Prostate gland (tissue), 2 donors: ENCODE measurements around the gene TBCK. TPM values are rescaled to one million over a fixed set of nuclear protein-coding genes. Genes with fewer than 3 reads are reported as not detected.

Experiments used
- DNase-seq: peaks from one replicate; pipeline ENCODE4 v3.0.0-alpha.2; 2019; ENCODE audit warnings: low spot score
- H3K27ac ChIP-seq, 2 donors: fragments of 200-600 bp; sonication (generic); 2 replicates each; pipeline ENCODE4 v1.5.1; 2017 to 2019
- H3K27me3 ChIP-seq: fragments of 200-600 bp; sonication (generic); replicated peaks from 2 replicates; pipeline ENCODE4 v1.5.1; 2019; ENCODE audit not compliant: insufficient read depth
- H3K36me3 ChIP-seq, 2 donors: fragments of 200-600 bp; sonication (generic); 1 replicate in 1 of 2; 2 replicates in 1 of 2; pipeline versions ENCODE4 v1.5.1 to v1.8.1; 2017 to 2019
- H3K4me1 ChIP-seq: fragments of 200-600 bp; sonication (generic); replicated peaks from 2 replicates; pipeline ENCODE4 v1.5.1; 2019
- H3K4me3 ChIP-seq, 2 donors: fragments of 200-600 bp; sonication (generic); 2 replicates each; pipeline ENCODE4 v1.5.1; 2017 to 2019
- H3K9me3 ChIP-seq: fragments of 200-600 bp; sonication (generic); 2 replicates; pipeline ENCODE4 v1.5.1; 2017
- CTCF ChIP-seq, 4 experiments: fragments of 200-600 bp in 2 of 4; fragments of 450-650 bp in 2 of 4; sonication (generic) in 2 of 4; IDR thresholded peaks; 1 replicate in 3 of 4; 2 replicates in 1 of 4; pipeline ENCODE4 v1.5.1; 2016 to 2019; ENCODE audit warnings: antibody characterized with exemption in 4 of 4, mild to moderate bottlenecking in 2 of 4, moderate library complexity in 2 of 4
- POLR2A ChIP-seq: fragments of 450-650 bp; IDR thresholded peaks from one replicate; pipeline ENCODE4 v1.6.1; 2016; ENCODE audit warnings: antibody characterized with exemption, mild to moderate bottlenecking
- POLR2AphosphoS5 ChIP-seq: sonication (generic); formaldehyde crosslinking; IDR thresholded peaks from one replicate; pipeline ENCODE4 v1.6.1; 2017; ENCODE audit warnings: antibody characterized with exemption
- WGBS: methylation state at CpG from one replicate; pipeline ENCODE4 v1.1.5; 2018; 5-methylcytosine and 5-hydroxymethylcytosine counted together
- intact Hi-C: fragments of 100-400 bp; cut with DNase I; formaldehyde crosslinking; loops from one replicate; pipeline ENCODE4 v1.14.2; 2022
- total RNA-seq, 2 donors: library from RNA; depleted of rRNA; stranded (reverse); fragments of >200 nt; gene quantifications; one replicate each; pipeline ENCODE4 v1.1.0, GENCODE V29; 2016

TBCK gene
- total RNA-seq, 2 donors from 2014 or later = 29.8 to 32.3 TPM

GRCh38 chr4:106312377-106312776 is 3.6 kb downstream of the TBCK start:
- 67% methylated on average over 1 of the region's 1 CpG for WGBS
- Histone ChIP-seq H3K4me3 (no peak overlapping the region), H3K27me3 (no peaks in the 10 kb centered on the region), H3K36me3 (no peaks in the 10 kb centered on the region), H3K27ac (no peak overlapping the region), H3K9me3 (no peaks in the 10 kb centered on the region), H3K4me1 (peaks cover 4% of the 10 kb centered on the region)
- intact Hi-C loops = no loop called here
- no peak for TF ChIP-seq POLR2A
- no peak for TF ChIP-seq POLR2AphosphoS5
- no peak for TF ChIP-seq CTCF (IDR thresholded peaks at IDR 0.05)
- DNase-seq = no peak

- no peaks in the 10 kb centered on the region for H3K4me1 ChIP-seq
- H3K9me3 ChIP-seq = no peaks in the 10 kb centered on the region
- H3K4me3 ChIP-seq = no peak overlapping the region
- intact Hi-C loops = no loop called here
- no peak for DNase-seq
- no peak overlapping the region for H3K27ac ChIP-seq
- TF ChIP-seq CTCF (IDR thresholded peaks at IDR 0.05) (no peak), POLR2AphosphoS5 (no peak)
- no peaks in the 10 kb centered on the region for H3K36me3 ChIP-seq
- H3K27me3 ChIP-seq = no peaks in the 10 kb centered on the region
Measured at GRCh38 chr4:106306561-106306960, 9.4 kb downstream of the TBCK start.

GRCh38 chr4:106305435-106306055 is 10.5 kb downstream of the TBCK start:
- H3K27me3 ChIP-seq = no peaks in the 10 kb centered on the region
- no peak for DNase-seq
- H3K9me3 ChIP-seq = no peaks in the 10 kb centered on the region
- no peaks in the 10 kb centered on the region for H3K36me3 ChIP-seq
- TF ChIP-seq POLR2AphosphoS5 (no peak), CTCF (IDR thresholded peaks at IDR 0.05) (no peak), POLR2A (no peak)
- H3K4me3 ChIP-seq = no peak overlapping the region
- no peak overlapping the region for H3K27ac ChIP-seq
- 95% methylated on average over 4 of the region's 4 CpGs for WGBS
- intact Hi-C loops = no loop called here
- H3K4me1 ChIP-seq = no peaks in the 10 kb centered on the region

- intact Hi-C loops = no loop called here
- no peak for DNase-seq
- no peak overlapping the region for H3K4me3 ChIP-seq
Measured at GRCh38 chr4:106304632-106305031, 11.4 kb downstream of the TBCK start.

More at GRCh38 chr4:106304632-106305031, 11.4 kb downstream of the TBCK start:
- TF ChIP-seq CTCF (IDR thresholded peaks at IDR 0.05) (no peak), POLR2A (no peak), POLR2AphosphoS5 (no peak)
- H3K9me3 ChIP-seq = no peaks in the 10 kb centered on the region
- no peaks in the 10 kb centered on the region for H3K36me3 ChIP-seq
- H3K4me1 ChIP-seq = no peaks in the 10 kb centered on the region
- no peak overlapping the region for H3K27ac ChIP-seq
- no peaks in the 10 kb centered on the region for H3K27me3 ChIP-seq
